Caco-2 (cell line): ENCODE measurements around the gene HNRNPAB. TPM values are rescaled to one million over a fixed set of nuclear protein-coding genes. Genes with fewer than 3 reads are reported as not detected.

Experiments used
- Bru-seq: library from RNA; stranded (reverse); fragments of 400-500 nt; gene quantifications from one replicate; lab custom pipeline; 2021; lab: Mats Ljungman, UMichigan
- BruChase-seq, 2 experiments: library from RNA; stranded (reverse); fragments of 400-500 nt; gene quantifications; one replicate each; lab custom pipeline; 2021; lab: Mats Ljungman, UMichigan
- BruUV-seq: library from RNA; stranded (reverse); fragments of 400-500 nt; replicated peaks from 2 replicates; lab custom pipeline; 2021; lab: Mats Ljungman, UMichigan
- CTCF ChIA-PET: fragments of 300-600 bp; sonication (Branson Sonifier 250); formaldehyde crosslinking; loops from one replicate; lab custom pipeline; 2022; ENCODE audit warnings: antibody characterized with exemption; lab: Charles Lee
- POLR2A ChIA-PET: fragments of 300-600 bp; sonication (Branson Sonifier 250); formaldehyde crosslinking; loops from one replicate; lab custom pipeline; 2022; ENCODE audit warnings: antibody characterized with exemption; lab: Charles Lee
- DNase-seq, 2 experiments: peaks; one replicate each; pipeline versions ENCODE4 v3.0.0 to v3.0.0-alpha.2; 2020 to 2022
- H3K27me3 ChIP-seq: replicated peaks from 2 replicates; pipeline ENCODE4 v1.6.0; 2011; ENCODE audit warnings: low read length; ENCODE audit not compliant: control insufficient read depth, insufficient read depth
- H3K36me3 ChIP-seq: 2 replicates; pipeline ENCODE4 v1.5.1; 2011; ENCODE audit warnings: low read length; ENCODE audit not compliant: control insufficient read depth, insufficient read depth
- H3K4me1 ChIP-seq: fragments of 250-450 bp; sonication (Bioruptor Pico); 2 replicates; pipeline ENCODE4 v1.5.1; 2020; ENCODE audit warnings: mild to moderate bottlenecking
- H3K4me3 ChIP-seq: 2 replicates; pipeline ENCODE4 v1.5.1; 2011; ENCODE audit warnings: low read depth, mild to moderate bottlenecking, control low read depth, low read length
- H3K9me3 ChIP-seq: fragments of 250-450 bp; sonication (Bioruptor Pico); 2 replicates; pipeline ENCODE4 v1.5.1; 2020; ENCODE audit warnings: mild to moderate bottlenecking, moderate library complexity
- H3K27ac Mint-ChIP-seq: one replicate; pipeline ENCODE4 v1.8.0; 2022; ENCODE audit warnings: mixed read lengths; ENCODE audit not compliant: unreplicated experiment
- H3K27me3 Mint-ChIP-seq: one replicate; pipeline ENCODE4 v1.8.0; 2022; ENCODE audit warnings: mixed read lengths; ENCODE audit not compliant: insufficient read depth, unreplicated experiment
- H3K36me3 Mint-ChIP-seq: one replicate; pipeline ENCODE4 v1.8.0; 2022; ENCODE audit warnings: mild to moderate bottlenecking, mixed read lengths; ENCODE audit not compliant: insufficient read depth, unreplicated experiment
- H3K4me1 Mint-ChIP-seq: one replicate; pipeline ENCODE4 v1.8.0; 2022; ENCODE audit warnings: low read depth, mixed read lengths; ENCODE audit not compliant: unreplicated experiment
- H3K4me3 Mint-ChIP-seq: one replicate; pipeline ENCODE4 v1.8.0; 2022; ENCODE audit warnings: mild to moderate bottlenecking, moderate library complexity, mixed read lengths; ENCODE audit not compliant: unreplicated experiment
- H3K9me3 Mint-ChIP-seq: one replicate; pipeline ENCODE4 v1.8.0; 2022; ENCODE audit warnings: mixed read lengths; ENCODE audit not compliant: unreplicated experiment
- CTCF ChIP-seq, 2 experiments: fragments of 200-600 bp in 1 of 2; IDR thresholded peaks; 1 replicate in 1 of 2; 2 replicates in 1 of 2; pipeline versions ENCODE4 v1.5.1 to v1.8.0; 2011 to 2022; ENCODE audit warnings: antibody characterized with exemption in 1 of 2, control low read depth in 1 of 2, inconsistent platforms in 1 of 2, low read depth in 1 of 2, low read length in 1 of 2, mild to moderate bottlenecking in 1 of 2, moderate library complexity in 1 of 2; ENCODE audit not compliant: insufficient read depth in 1 of 2, severe bottlenecking in 1 of 2, unreplicated experiment in 1 of 2
- intact Hi-C: fragments of 100-400 bp; cut with micrococcal nuclease; formaldehyde crosslinking; loops from one replicate; pipeline ENCODE4 v1.10.0; 2022; ENCODE audit not compliant: unreplicated experiment
- long read RNA-seq: library from polyadenylated mRNA; stranded (forward); transcript quantifications from one replicate; pipeline ENCODE4 v2.0.0, GENCODE V29; 2022
- total RNA-seq: library from RNA; stranded (reverse); gene quantifications from 2 replicates; pipeline ENCODE4 v1.2.3, GENCODE V29; 2022

Gene HNRNPAB
- 286 and 295 TPM in 2 replicates for total RNA-seq
- percentile 99 among the genes with signal in this experiment for Bru-seq, nascent RNA
- BruChase-seq, experiment 1, labeled RNA remaining after a 2-hour chase, result percentile 99 among the genes with signal in this experiment
- percentile 99 among the genes with signal in this experiment for BruChase-seq, experiment 2, labeled RNA remaining after a 6-hour chase
- long read RNA-seq, transcript HNRNPAB-202 (8 exons, 1,796 nt), result major isoform, 27 of 96 reads
- long read RNA-seq, transcript HNRNPAB-205 (6 exons, 1,674 nt), result minor isoform, 7 of 96 reads
- long read RNA-seq, transcript HNRNPAB-204 (7 exons, 1,785 nt), result minor isoform, 16 of 96 reads
- long read RNA-seq, transcript HNRNPAB-201 (7 exons, 1,602 nt), result minor isoform, 17 of 96 reads
- long read RNA-seq, partial matches to known transcripts, result 19 of 96 reads
- long read RNA-seq, other reads (novel, unspliced or antisense), result 10 of 96 reads

GRCh38 chr5:178204182-178204934, at the start of gene HNRNPAB:
HNRNPAB (plus strand) TSS chr5:178204533; CDS start chr5:178204838, 305 bp downstream.
- H3K9me3 ChIP-seq, result no peaks in the 10 kb centered on the region
- Mint-ChIP-seq H3K27ac (peak within 1 kb of the TSS; percentile 98), H3K36me3 (peaks cover 52% of the 10 kb centered on the region), H3K9me3 (no peaks in the 10 kb centered on the region), H3K27me3 (peaks cover 2% of the 10 kb centered on the region), H3K4me3 (peak within 1 kb of the TSS; percentile 86), H3K4me1 (peaks cover 18% of the 10 kb centered on the region)
- H3K27me3 ChIP-seq, result no peaks in the 10 kb centered on the region
- peaks cover 15% of the 10 kb centered on the region for H3K36me3 ChIP-seq
- TF ChIP-seq CTCF (IDR thresholded peaks at IDR 0.05; ENCODE audit: insufficient read depth in 1 of 2, low read depth in 1 of 2, low read length in 1 of 2, severe bottlenecking in 1 of 2, unreplicated experiment in 1 of 2), result no peak
- POLR2A ChIA-PET, result interaction anchor here (0.5 to 1.5 kb wide), 8 partner anchors 8 to 51 kb away, joined by 3 to 16 read pairs (median 4); partner anchors contain the start of genes NHP2 and PHYKPL
- no TSS peak for BruUV-seq
- CTCF ChIA-PET, result interaction anchor here (0.7 to 1.4 kb wide), 2 partner anchors 9 to 129 kb away, joined by 4 to 7 read pairs; no protein-coding TSS in a partner anchor
- peak within 1 kb of the TSS; percentile 93 for H3K4me3 ChIP-seq
- peak; percentile 95 to 96 for DNase-seq
- intact Hi-C loops, result loop anchor here (1.0 kb wide), 1 partner anchor 28 kb away; the partner anchor contains the start of gene PHYKPL
- H3K4me1 ChIP-seq, result peaks cover 9% of the 10 kb centered on the region; the same call in 1 of the 2 replicates

GRCh38 chr5:178155065-178155464, 49.3 kb upstream of the HNRNPAB start:
- BruUV-seq, result no TSS peak
- Histone ChIP-seq H3K9me3 (no peaks in the 10 kb centered on the region), H3K27me3 (no peaks in the 10 kb centered on the region), H3K4me1 (peaks cover 5% of the 10 kb centered on the region), H3K36me3 (no peaks in the 10 kb centered on the region; the same call in 1 of the 2 replicates), H3K4me3 (no peak overlapping the region)
- H3K36me3 Mint-ChIP-seq, result peaks cover 40% of the 10 kb centered on the region
- intact Hi-C loops, result no loop called here
- TF ChIP-seq CTCF (IDR thresholded peaks at IDR 0.05; ENCODE audit: insufficient read depth in 1 of 2, low read depth in 1 of 2, low read length in 1 of 2, severe bottlenecking in 1 of 2, unreplicated experiment in 1 of 2), result no peak
- no peaks in the 10 kb centered on the region for H3K9me3 Mint-ChIP-seq
- H3K27ac Mint-ChIP-seq, result no peak overlapping the region
- H3K4me1 Mint-ChIP-seq, result no peaks in the 10 kb centered on the region
- POLR2A ChIA-PET, result interaction anchor here (0.5 kb wide), 1 partner anchor 70 kb away, joined by 3 read pairs; no protein-coding TSS in a partner anchor
- no peaks in the 10 kb centered on the region for H3K27me3 Mint-ChIP-seq
- CTCF ChIA-PET, result no interaction called here
- H3K4me3 Mint-ChIP-seq, result no peak overlapping the region
- DNase-seq, result no peak

- CTCF ChIA-PET, result no interaction called here
- POLR2A ChIA-PET, result no interaction called here
- Mint-ChIP-seq H3K4me1 (peaks cover 7% of the 10 kb centered on the region), H3K36me3 (no peaks in the 10 kb centered on the region), H3K9me3 (no peaks in the 10 kb centered on the region), H3K27me3 (peaks cover 14% of the 10 kb centered on the region), H3K27ac (no peak overlapping the region), H3K4me3 (no peak overlapping the region)
- no TSS peak for BruUV-seq
- H3K4me3 ChIP-seq, result no peak overlapping the region
- no peaks in the 10 kb centered on the region; the same call in 1 of the 2 replicates for H3K27me3 ChIP-seq
- H3K36me3 ChIP-seq, result no peaks in the 10 kb centered on the region
- intact Hi-C loops, result no loop called here
- no peaks in the 10 kb centered on the region for H3K9me3 ChIP-seq
- DNase-seq, result no peak
- no peak for TF ChIP-seq CTCF (IDR thresholded peaks at IDR 0.05; ENCODE audit: insufficient read depth in 1 of 2, low read depth in 1 of 2, low read length in 1 of 2, severe bottlenecking in 1 of 2, unreplicated experiment in 1 of 2)
- H3K4me1 ChIP-seq, result 0 out of 2 replicates have a peak, but pooled peaks cover 4% of the 10 kb centered on the region
Observed at GRCh38 chr5:178160176-178160575, 44.2 kb upstream of the HNRNPAB start.
